Astrocyte (in vitro differentiated cells and primary cell): ENCODE data around the gene FCN3. TPM values are rescaled to one million over a fixed set of nuclear protein-coding genes. Genes with fewer than 3 reads are reported as not detected.

Experiments
- DNase-seq: peaks from one replicate; pipeline ENCODE4 v3.0.0-alpha.2; 2010; ENCODE audit warnings: low read depth
- FAIRE-seq: peaks from 2 replicates; lab custom pipeline; 2011; peaks lifted over from hg19 to GRCh38; lab: Jason Lieb, UNC
- H2AFZ ChIP-seq: 2 replicates; pipeline ENCODE4 v1.6.0; 2012; ENCODE audit warnings: low read depth, low read length, inconsistent platforms
- H3K27ac ChIP-seq: 2 replicates; pipeline ENCODE4 v1.5.1; 2011; ENCODE audit warnings: low read depth, low read length, inconsistent platforms
- H3K27me3 ChIP-seq: 2 replicates; pipeline ENCODE4 v1.6.0; 2011; ENCODE audit warnings: low read length, inconsistent platforms; ENCODE audit not compliant: insufficient read depth
- H3K36me3 ChIP-seq: 2 replicates; pipeline ENCODE4 v1.5.1; 2011; ENCODE audit warnings: low read length, inconsistent platforms; ENCODE audit not compliant: insufficient read depth
- H3K4me1 ChIP-seq: 2 replicates; pipeline ENCODE4 v1.5.1; 2011; ENCODE audit warnings: low read length, inconsistent platforms; ENCODE audit not compliant: insufficient read depth
- H3K4me2 ChIP-seq: 2 replicates; pipeline ENCODE4 v1.6.0; 2012; ENCODE audit warnings: low read length, inconsistent platforms
- H3K4me3 ChIP-seq: 2 replicates; pipeline ENCODE4 v1.5.1; 2011; ENCODE audit warnings: low read depth, mild to moderate bottlenecking, low read length, inconsistent platforms; ENCODE audit not compliant: insufficient read depth
- H3K79me2 ChIP-seq: 2 replicates; pipeline ENCODE4 v1.6.0; 2012; ENCODE audit warnings: mild to moderate bottlenecking, low read length, inconsistent platforms; ENCODE audit not compliant: insufficient read depth
- H3K9ac ChIP-seq: 2 replicates; pipeline ENCODE4 v1.6.0; 2012; ENCODE audit warnings: mild to moderate bottlenecking, low read length, inconsistent platforms
- H3K9me3 ChIP-seq: 2 replicates; pipeline ENCODE4 v1.5.1; 2012; ENCODE audit warnings: low read depth, mild to moderate bottlenecking, low read length, inconsistent platforms; ENCODE audit not compliant: insufficient read depth
- H4K20me1 ChIP-seq: 2 replicates; pipeline ENCODE4 v1.6.0; 2012; ENCODE audit warnings: low read length, inconsistent platforms; ENCODE audit not compliant: insufficient read depth
- H3K27ac Mint-ChIP-seq: one replicate; pipeline ENCODE4 v1.8.0; 2021; ENCODE audit warnings: mild to moderate bottlenecking, mixed read lengths; ENCODE audit not compliant: unreplicated experiment
- H3K27me3 Mint-ChIP-seq: one replicate; pipeline ENCODE4 v1.8.0; 2021; ENCODE audit warnings: low read depth, mixed read lengths; ENCODE audit not compliant: unreplicated experiment
- H3K36me3 Mint-ChIP-seq: one replicate; pipeline ENCODE4 v1.8.0; 2021; ENCODE audit warnings: low read depth, mixed read lengths; ENCODE audit not compliant: unreplicated experiment
- H3K4me1 Mint-ChIP-seq: one replicate; pipeline ENCODE4 v1.8.0; 2021; ENCODE audit warnings: low read depth, mixed read lengths; ENCODE audit not compliant: unreplicated experiment
- H3K4me3 Mint-ChIP-seq: one replicate; pipeline ENCODE4 v1.8.0; 2021; ENCODE audit warnings: mild to moderate bottlenecking, moderate library complexity, mixed read lengths; ENCODE audit not compliant: unreplicated experiment
- H3K9me3 Mint-ChIP-seq: one replicate; pipeline ENCODE4 v1.8.0; 2021; ENCODE audit warnings: mild to moderate bottlenecking, mixed read lengths; ENCODE audit not compliant: unreplicated experiment
- CTCF ChIP-seq: IDR thresholded peaks from 2 replicates; pipeline ENCODE4 v1.5.1; 2011; ENCODE audit warnings: low read depth, mild to moderate bottlenecking, inconsistent platforms, low read length, moderate library complexity; ENCODE audit not compliant: insufficient read depth
- EZH2 ChIP-seq: IDR thresholded peaks from 2 replicates; pipeline ENCODE4 v1.6.1; 2012; ENCODE audit warnings: mild to moderate bottlenecking, low read length, inconsistent platforms; ENCODE audit not compliant: insufficient read depth
- total RNA-seq: library from RNA; stranded (reverse); gene quantifications from 2 replicates; pipeline ENCODE4 v1.2.1, GENCODE V29; 2021

The FCN3 gene
- total RNA-seq, 1 donor from 2014 or later, result not detected

- Histone ChIP-seq H3K27me3 (no peaks in the 10 kb centered on the region), H4K20me1 (peaks cover 24% of the 10 kb centered on the region), H3K27ac (peak within 1 kb of the TSS; percentile 87), H3K36me3 (peaks cover 21% of the 10 kb centered on the region), H3K4me3 (peak within 1 kb of the TSS; percentile 96), H3K79me2 (peaks cover 49% of the 10 kb centered on the region), H3K4me1 (peaks cover 10% of the 10 kb centered on the region), H3K4me2 (peak within 1 kb of the TSS; percentile 98), H3K9me3 (no peaks in the 10 kb centered on the region), H3K9ac (peak within 1 kb of the TSS; percentile 98), H2AFZ (peak within 1 kb of the TSS; percentile 91)
- no peaks in the 10 kb centered on the region for H3K36me3 Mint-ChIP-seq
- H3K27me3 Mint-ChIP-seq, result peaks cover 9% of the 10 kb centered on the region
- DNase-seq, result peak; percentile 92
- peak within 1 kb of the TSS; percentile 95 for H3K27ac Mint-ChIP-seq
- H3K4me1 Mint-ChIP-seq, result peaks cover 11% of the 10 kb centered on the region
- H3K9me3 Mint-ChIP-seq, result no peaks in the 10 kb centered on the region
- TF ChIP-seq EZH2 (no peak), CTCF (no peak)
- no peak for FAIRE-seq
- H3K4me3 Mint-ChIP-seq, result peak within 1 kb of the TSS; percentile 99
Observed at GRCh38 chr1:27321813-27322568, 52.6 kb downstream of the FCN3 start, which contains the start of gene TMEM222. TMEM222 (plus strand) TSS chr1:27322163; CDS start chr1:27322198, 35 bp downstream.

Other genes starting within 250 kb of the FCN3 start
- gene SLC9A1, start 219.7 kb downstream of the FCN3 start, total RNA-seq, result 49.3 and 55.0 TPM in 2 replicates
- gene WDTC1, start 140.2 kb downstream of the FCN3 start, total RNA-seq, result 18.2 and 19.7 TPM in 2 replicates
- gene TMEM222, start 52.7 kb downstream of the FCN3 start, total RNA-seq, result 43.8 and 46.0 TPM in 2 replicates
- 10.7 and 12.2 TPM in 2 replicates for gene SYTL1, start 32.8 kb downstream of the FCN3 start, total RNA-seq
- 12.8 and 16.8 TPM in 2 replicates for gene MAP3K6, start 7.9 kb downstream of the FCN3 start, total RNA-seq
- gene CD164L2, start 8.5 kb upstream of the FCN3 start, total RNA-seq, result not detected in 2 replicates
- gene GPR3, start 17.8 kb upstream of the FCN3 start, total RNA-seq, result 0.75 and 0.86 TPM in 2 replicates
- 86.9 and 88.0 TPM in 2 replicates for gene WASF2, start 115.3 kb upstream of the FCN3 start, total RNA-seq
- gene AHDC1, start 229.3 kb upstream of the FCN3 start, total RNA-seq, result 74.0 and 75.7 TPM in 2 replicates